ENCODE measurements around the gene CREB3. TPM values are rescaled to one million over a fixed set of nuclear protein-coding genes. Genes with fewer than 3 reads are reported as not detected.

Gene CREB3
- total and polyA plus RNA-seq, 4 donors = 39.5 to 62.0 (median 48.7) TPM

GRCh38 chr9:35776018-35776417 is 43.6 kb downstream of the CREB3 start:
- Histone ChIP-seq H3K36me3 (ENCODE audit: control insufficient read depth in 1 of 2, insufficient read depth in 2 of 2, low read length in 1 of 2) (no peaks in the 10 kb centered on the region), H3K27ac (ENCODE audit: low read depth in 1 of 2, low read length in 2 of 2) (no peak overlapping the region), H3K9me3 (ENCODE audit: control insufficient read depth, low read length) (no peaks in the 10 kb centered on the region), H3K4me1 (ENCODE audit: control insufficient read depth in 1 of 2, insufficient read depth in 2 of 2, low read length in 2 of 2) (no peaks in the 10 kb centered on the region), H3K27me3 (ENCODE audit: control insufficient read depth in 1 of 2, insufficient read depth in 2 of 2, low read length in 1 of 2) (no peaks in the 10 kb centered on the region), H3K4me3 (ENCODE audit: low read length in 2 of 2) (no peak overlapping the region)
- WGBS, 2 donors = 81 to 85% methylated on average over 4 of the region's 4 CpGs
- intact Hi-C loops (cut with DNase I) = no loop called here
- ATAC-seq (ENCODE audit: low FRiP score) = no peak
- no peak for DNase-seq

GRCh38 chr9:35778496-35778895 is 46.0 kb downstream of the CREB3 start:
- Histone ChIP-seq H3K4me1 (ENCODE audit: control insufficient read depth in 1 of 2, insufficient read depth in 2 of 2, low read length in 2 of 2) (no peaks in the 10 kb centered on the region), H3K4me3 (ENCODE audit: low read length in 2 of 2) (no peak overlapping the region), H3K36me3 (ENCODE audit: control insufficient read depth in 1 of 2, insufficient read depth in 2 of 2, low read length in 1 of 2) (no peaks in the 10 kb centered on the region), H3K27ac (ENCODE audit: low read depth in 1 of 2, low read length in 2 of 2) (no peak overlapping the region), H3K9me3 (ENCODE audit: control insufficient read depth, low read length) (no peaks in the 10 kb centered on the region), H3K27me3 (ENCODE audit: control insufficient read depth in 1 of 2, insufficient read depth in 2 of 2, low read length in 1 of 2) (no peaks in the 10 kb centered on the region)
- DNase-seq (no peak), ATAC-seq (ENCODE audit: low FRiP score) (no peak)
- intact Hi-C loops (cut with DNase I) = no loop called here
- 87 to 94% methylated on average over 3 of the region's 3 CpGs for WGBS, 2 donors

- Histone ChIP-seq H3K36me3 (ENCODE audit: control insufficient read depth in 1 of 2, insufficient read depth in 2 of 2, low read length in 1 of 2) (no peaks in the 10 kb centered on the region), H3K27me3 (ENCODE audit: control insufficient read depth in 1 of 2, insufficient read depth in 2 of 2, low read length in 1 of 2) (no peaks in the 10 kb centered on the region), H3K4me1 (ENCODE audit: control insufficient read depth in 1 of 2, insufficient read depth in 2 of 2, low read length in 2 of 2) (no peaks in the 10 kb centered on the region), H3K4me3 (ENCODE audit: low read length in 2 of 2) (no peak overlapping the region), H3K27ac (ENCODE audit: low read depth in 1 of 2, low read length in 2 of 2) (no peak overlapping the region), H3K9me3 (ENCODE audit: control insufficient read depth, low read length) (no peaks in the 10 kb centered on the region)
- 84% methylated on average over 2 of the region's 2 CpGs; no CpG with 5 or more reads in 1 of the 2 donors for WGBS, 2 donors
- DNase-seq (no peak), ATAC-seq (ENCODE audit: low FRiP score) (no peak)
- intact Hi-C loops (cut with DNase I) = no loop called here
Observed at GRCh38 chr9:35781066-35781465, 48.6 kb downstream of the CREB3 start.

GRCh38 chr9:35783418-35783817 is 51.0 kb downstream of the CREB3 start:
- no peak for DNase-seq
- no peaks in the 10 kb centered on the region for H3K9me3 ChIP-seq (ENCODE audit: control insufficient read depth, low read length)
- H3K27me3 ChIP-seq (ENCODE audit: control insufficient read depth in 1 of 2, insufficient read depth in 2 of 2, low read length in 1 of 2) = no peaks in the 10 kb centered on the region
- ATAC-seq (ENCODE audit: low FRiP score) = no peak
- intact Hi-C loops (cut with DNase I) = no loop called here
- no peaks in the 10 kb centered on the region for H3K4me1 ChIP-seq (ENCODE audit: control insufficient read depth in 1 of 2, insufficient read depth in 2 of 2, low read length in 2 of 2)
- H3K36me3 ChIP-seq (ENCODE audit: control insufficient read depth in 1 of 2, insufficient read depth in 2 of 2, low read length in 1 of 2) = no peaks in the 10 kb centered on the region
- no peak overlapping the region for H3K4me3 ChIP-seq (ENCODE audit: low read length in 2 of 2)
- H3K27ac ChIP-seq (ENCODE audit: low read depth in 1 of 2, low read length in 2 of 2) = no peak overlapping the region

Small RNA genes within 50 kb of the gene (microRNA-seq; reads per million reads assigned to microRNA genes)
- gene MIR6852 (0 reads per million in 2 donors), gene MIR6853 (0 to 0.60 reads per million in 2 donors)

Other genes starting within 250 kb of the CREB3 start
- gene RUSC2, start 242.6 kb upstream of the CREB3 start, total RNA-seq = 100 to 1,000 TPM in 1 of 2 donors, 10 to 100 TPM in 1; 65.8 to 112 TPM
- 10 to 100 TPM; 11.0 to 58.3 TPM for gene RUSC2, start 242.6 kb upstream of the CREB3 start, polyA plus RNA-seq
- 10 to 100 TPM; 52.1 to 58.2 TPM for gene TESK1, start 127.4 kb upstream of the CREB3 start, total RNA-seq
- 10 to 100 TPM; 23.8 to 81.0 TPM for gene TESK1, start 127.4 kb upstream of the CREB3 start, polyA plus RNA-seq
- gene CD72, start 114.3 kb upstream of the CREB3 start, total RNA-seq = 10 to 100 TPM in 1 of 2 donors, 1 to 10 TPM in 1; 3.7 to 11.5 TPM
- gene CD72, start 114.3 kb upstream of the CREB3 start, polyA plus RNA-seq = 1 to 10 TPM; 1.6 to 3.4 TPM
- 1 to 10 TPM in 1 of 2 donors, under 1 TPM in 1; 0.65 to 1.3 TPM for gene SIT1, start 81.7 kb upstream of the CREB3 start, total RNA-seq
- 1 to 10 TPM; 1.0 to 1.1 TPM for gene SIT1, start 81.7 kb upstream of the CREB3 start, polyA plus RNA-seq
- gene RMRP, start 74.6 kb upstream of the CREB3 start, total RNA-seq = over 10,000 TPM; 14,949 to 16,694 TPM
- not detected for gene RMRP, start 74.6 kb upstream of the CREB3 start, polyA plus RNA-seq
- gene CCDC107, start 74.4 kb upstream of the CREB3 start, total RNA-seq = 10 to 100 TPM; 53.7 to 79.6 TPM
- 100 to 1,000 TPM in 1 of 2 donors, 10 to 100 TPM in 1; 65.7 to 224 TPM for gene CCDC107, start 74.4 kb upstream of the CREB3 start, polyA plus RNA-seq
- gene ARHGEF39, start 67.5 kb upstream of the CREB3 start, total RNA-seq = 1 to 10 TPM in 1 of 2 donors, under 1 TPM in 1; 0.75 to 1.7 TPM
- gene ARHGEF39, start 67.5 kb upstream of the CREB3 start, polyA plus RNA-seq = 1 to 10 TPM in 1 of 2 donors, under 1 TPM in 1; 0.25 to 1.8 TPM
- gene CA9, start 58.7 kb upstream of the CREB3 start, total RNA-seq = 1 to 10 TPM; 4.3 to 8.8 TPM
- under 1 TPM in 1 of 2 donors, not detected in 1; 0.79 TPM for gene CA9, start 58.7 kb upstream of the CREB3 start, polyA plus RNA-seq
- 1,000 to 10,000 TPM; 1,614 to 5,973 TPM for gene TPM2, start 42.7 kb upstream of the CREB3 start, total RNA-seq
- gene TPM2, start 42.7 kb upstream of the CREB3 start, polyA plus RNA-seq = 1,000 to 10,000 TPM; 7,224 to 9,377 TPM
- 1,000 to 10,000 TPM in 1 of 2 donors, 100 to 1,000 TPM in 1; 735 to 1,271 TPM for gene TLN1, start 471 bp upstream of the CREB3 start, total RNA-seq
- 100 to 1,000 TPM; 160 to 382 TPM for gene TLN1, start 471 bp upstream of the CREB3 start, polyA plus RNA-seq
- 10 to 100 TPM; 83.8 to 83.9 TPM for gene GBA2, start 16.6 kb downstream of the CREB3 start, total RNA-seq
- 100 to 1,000 TPM in 1 of 2 donors, 10 to 100 TPM in 1; 18.5 to 122 TPM for gene GBA2, start 16.6 kb downstream of the CREB3 start, polyA plus RNA-seq
- 10 to 100 TPM; 30.0 to 32.4 TPM for gene RGP1, start 16.6 kb downstream of the CREB3 start, total RNA-seq
- gene RGP1, start 16.6 kb downstream of the CREB3 start, polyA plus RNA-seq = 10 to 100 TPM; 11.0 to 13.0 TPM
- gene MSMP, start 21.6 kb downstream of the CREB3 start, total RNA-seq = 1 to 10 TPM; 2.0 TPM
- gene MSMP, start 21.6 kb downstream of the CREB3 start, polyA plus RNA-seq = not detected
- gene NPR2, start 58.9 kb downstream of the CREB3 start, total RNA-seq = 10 to 100 TPM; 39.7 to 45.6 TPM
- gene NPR2, start 58.9 kb downstream of the CREB3 start, polyA plus RNA-seq = 10 to 100 TPM; 13.3 to 85.0 TPM
- gene SPAG8, start 79.6 kb downstream of the CREB3 start, total RNA-seq = 1 to 10 TPM in 1 of 2 donors, under 1 TPM in 1; 0.71 to 3.0 TPM
- 1 to 10 TPM in 1 of 2 donors, not detected in 1; 4.4 TPM for gene SPAG8, start 79.6 kb downstream of the CREB3 start, polyA plus RNA-seq
- 10 to 100 TPM; 21.3 to 26.0 TPM for gene HINT2, start 82.4 kb downstream of the CREB3 start, total RNA-seq
- 10 to 100 TPM; 34.8 to 61.5 TPM for gene HINT2, start 82.4 kb downstream of the CREB3 start, polyA plus RNA-seq
- not detected for gene FAM221B, start 96.1 kb downstream of the CREB3 start, total RNA-seq
- gene FAM221B, start 96.1 kb downstream of the CREB3 start, polyA plus RNA-seq = under 1 TPM in 1 of 2 donors, not detected in 1; 0.13 TPM
- 10 to 100 TPM; 16.3 to 20.8 TPM for gene TMEM8B, start 96.6 kb downstream of the CREB3 start, total RNA-seq
- gene TMEM8B, start 96.6 kb downstream of the CREB3 start, polyA plus RNA-seq = 10 to 100 TPM in 1 of 2 donors, 1 to 10 TPM in 1; 6.8 to 31.2 TPM
- not detected for gene OR13J1, start 137.7 kb downstream of the CREB3 start, total RNA-seq
- gene OR13J1, start 137.7 kb downstream of the CREB3 start, polyA plus RNA-seq = not detected
- gene HRCT1, start 173.5 kb downstream of the CREB3 start, total RNA-seq = 10 to 100 TPM; 14.2 to 23.1 TPM
- 10 to 100 TPM; 17.4 to 25.7 TPM for gene HRCT1, start 173.5 kb downstream of the CREB3 start, polyA plus RNA-seq
- gene SPAAR, start 176.8 kb downstream of the CREB3 start, total RNA-seq = 1 to 10 TPM; 4.0 to 4.5 TPM
- gene SPAAR, start 176.8 kb downstream of the CREB3 start, polyA plus RNA-seq = under 1 TPM in 1 of 2 donors, not detected in 1; 0.82 TPM
- not detected for gene OR2S2, start 225.5 kb downstream of the CREB3 start, total RNA-seq
- gene OR2S2, start 225.5 kb downstream of the CREB3 start, polyA plus RNA-seq = not detected

Data from aorta (tissue), 5 donors.